ENCODE results near the gene SLU7. TPM values are rescaled to one million over a fixed set of nuclear protein-coding genes. Genes with fewer than 3 reads are reported as not detected.

The SLU7 gene
- 73.8 and 86.0 TPM in 2 replicates for total RNA-seq

GRCh38 chr5:160418561-160419457 lies at the start of gene SLU7:
SLU7 (minus strand) TSS chr5:160419081; CDS start chr5:160415294, 3,787 bp downstream.

GRCh38 chr5:160421625-160422258 lies 2.9 kb upstream of the SLU7 start, which contains the start of gene PTTG1:
PTTG1 (plus strand) TSS chr5:160421855; CDS start chr5:160422313, 458 bp downstream.

GRCh38 chr5:160399402-160400353 lies 19.2 kb downstream of the SLU7 start, which contains the start of gene FAM200C:
FAM200C (minus strand) TSS chr5:160400054; CDS start chr5:160395490, 4,564 bp downstream.

GRCh38 chr5:160369990-160370712 lies 48.7 kb downstream of the SLU7 start, which contains the start of gene C1QTNF2:
C1QTNF2 (minus strand) TSS chr5:160370626; CDS start chr5:160355011, 15,615 bp downstream.

Other genes starting within 250 kb of the SLU7 start
- gene FABP6, start 189.6 kb downstream of the SLU7 start, total RNA-seq, result not detected in 2 replicates
- gene CCNJL, start 106.5 kb downstream of the SLU7 start, total RNA-seq, result 0.13 and 0.43 TPM in 2 replicates
- gene C1QTNF2, start 48.5 kb downstream of the SLU7 start, total RNA-seq, result 1.4 and 1.8 TPM in 2 replicates
- 4.6 and 5.1 TPM in 2 replicates for gene FAM200C, start 19.0 kb downstream of the SLU7 start, total RNA-seq
- gene PTTG1, start 2.8 kb upstream of the SLU7 start, total RNA-seq, result 92.4 and 111 TPM in 2 replicates